GM21381 (cell line): Measurements from ENCODE around the gene GAB4.
"Not testable (repeated sequence)": the region's sequence is repeated elsewhere in the genome, so short reads cannot be mapped to it uniquely, and the experiment has no call there.

ENCODE experiments used
- ATAC-seq: cut with Tn5 transposase; IDR thresholded peaks from one replicate; pipeline ENCODE4 v1.9.1; 2021; ENCODE audit warnings: mild to moderate bottlenecking, moderate library complexity; ENCODE audit not compliant: unreplicated experiment

The GAB4 gene

GRCh38 chr22:16960220-16960883, 47.7 kb downstream of the GAB4 start:
- no peak for ATAC-seq

- no peak for ATAC-seq
Observed at GRCh38 chr22:16959345-16959930, 48.6 kb downstream of the GAB4 start.

- ATAC-seq: no peak
Observed at GRCh38 chr22:16958475-16958874, 49.5 kb downstream of the GAB4 start.

GRCh38 chr22:16957781-16958180, 50.2 kb downstream of the GAB4 start:
- no peak for ATAC-seq

- no peak for ATAC-seq
Observed at GRCh38 chr22:16956290-16956689, 51.7 kb downstream of the GAB4 start.

GRCh38 chr22:16955678-16956210, 52.3 kb downstream of the GAB4 start:
- no peak for ATAC-seq

- no peak for ATAC-seq
Observed at GRCh38 chr22:16955081-16955480, 52.9 kb downstream of the GAB4 start.

GRCh38 chr22:16954060-16954403, 54.0 kb downstream of the GAB4 start:
- ATAC-seq: no peak

GRCh38 chr22:16953206-16954059, 54.6 kb downstream of the GAB4 start:
- no peak for ATAC-seq

GRCh38 chr22:16949561-16949960, 58.5 kb downstream of the GAB4 start:
- ATAC-seq: no peak

- no peak for ATAC-seq
Observed at GRCh38 chr22:16937811-16938210, 70.2 kb downstream of the GAB4 start.

- ATAC-seq: not testable (repeated sequence)
Observed at GRCh38 chr22:16937209-16937608, 70.8 kb downstream of the GAB4 start.

GRCh38 chr22:16936625-16937024, 71.4 kb downstream of the GAB4 start:
- no peak for ATAC-seq

GRCh38 chr22:16935209-16935608, 72.8 kb downstream of the GAB4 start:
- ATAC-seq: no peak

- no peak for ATAC-seq
Observed at GRCh38 chr22:16933291-16934282, 74.4 kb downstream of the GAB4 start.

- ATAC-seq: no peak
Observed at GRCh38 chr22:16932577-16932976, 75.4 kb downstream of the GAB4 start.

- no peak for ATAC-seq
Observed at GRCh38 chr22:16925407-16925966, 82.5 kb downstream of the GAB4 start.

GRCh38 chr22:16922706-16923105, 85.3 kb downstream of the GAB4 start:
- ATAC-seq: no peak

- no peak for ATAC-seq
Observed at GRCh38 chr22:16922076-16922475, 85.9 kb downstream of the GAB4 start.
